ENCODE measurements around the gene NLRP6. TPM values are rescaled to one million over a fixed set of nuclear protein-coding genes. Genes with fewer than 3 reads are reported as not detected.

NLRP6 gene
- total and polyA plus RNA-seq, 2 of the 4 experiments (the other 2 are of a cell fraction) = not detected

GRCh38 chr11:297586-298405, 19.6 kb downstream of the NLRP6 start:
- Histone ChIP-seq H3K18ac (ENCODE audit: low read depth, low read length) (no peak overlapping the region), H3K9me3 (ENCODE audit: control insufficient read depth, insufficient read depth, low read length) (no peaks in the 10 kb centered on the region), H3K36me3 (ENCODE audit: control insufficient read depth, insufficient read depth, low read length) (peaks cover 14% of the 10 kb centered on the region), H3K9me1 (ENCODE audit: insufficient read depth, low read length) (no peaks in the 10 kb centered on the region), H4K5ac (ENCODE audit: low read depth, low read length) (no peak overlapping the region), H2AK5ac (ENCODE audit: low read depth, low read length) (no peak overlapping the region), H4K20me1 (ENCODE audit: insufficient read depth, low read length) (no peaks in the 10 kb centered on the region), H2AK9ac (replicated peaks; ENCODE audit: low read depth, low read length, poor library complexity) (no peak overlapping the region), H2BK15ac (ENCODE audit: low read depth, low read length) (no peak overlapping the region), H3K4ac (ENCODE audit: low read depth, low read length) (no peak overlapping the region), H3K23ac (ENCODE audit: low read depth, low read length) (no peak overlapping the region), H2BK5ac (ENCODE audit: low read depth, low read length, poor library complexity, severe bottlenecking) (no peak overlapping the region), H3K27ac (ENCODE audit: insufficient read depth, low read length) (no peak overlapping the region), H2BK20ac (ENCODE audit: low read depth, low read length) (no peak overlapping the region), H3K79me1 (ENCODE audit: low read depth in 1 of 2, low read length in 2 of 2) (no peaks in the 10 kb centered on the region), H4K91ac (ENCODE audit: insufficient read depth, low read depth, low read length) (no peak overlapping the region), H3K27me3 (ENCODE audit: control insufficient read depth, insufficient read depth, low read length) (peaks cover 8% of the 10 kb centered on the region), H3K14ac (replicated peaks; ENCODE audit: low read depth, low read length) (no peak overlapping the region), H3K4me1 (ENCODE audit: control insufficient read depth, insufficient read depth, low read length) (no peaks in the 10 kb centered on the region; the same call in 1 of the 2 replicates), H2BK120ac (ENCODE audit: low read depth, low read length) (no peak overlapping the region), H3K9ac (ENCODE audit: low read depth, low read length) (no peak overlapping the region), H3K4me3 (ENCODE audit: insufficient read depth, low read depth, low read length) (no peak overlapping the region), H3K4me2 (ENCODE audit: low read depth, low read length) (no peak overlapping the region), H2AFZ (replicated peaks; ENCODE audit: low read length, poor library complexity) (no peak overlapping the region), H4K8ac (ENCODE audit: low read depth in 2 of 2, low read length in 2 of 2) (no peak overlapping the region), H3K56ac (ENCODE audit: extremely low read depth, insufficient read depth, low read length) (no peak overlapping the region)
- ATAC-seq (ENCODE audit: low read depth) (no peak), DNase-seq (no peak)
- ChIA-PET CTCF (no interaction called here), POLR2A (ENCODE audit: unreplicated experiment) (no interaction called here)
- in situ Hi-C loops (cut with MboI; ENCODE audit: low sequenced_read_pairs) (no loop called here), dilution Hi-C loops (cut with HindIII; ENCODE audit: low sequenced_read_pairs, unreplicated experiment) (no loop called here), intact Hi-C loops (cut with micrococcal nuclease) (no loop called here)
- WGBS, 2 experiments (ENCODE audit: extremely low coverage in 2 of 2, insufficient read length in 1 of 2) = 80% methylated on average over 11 of the region's 26 CpGs; no CpG with 5 or more reads in 1 of the 2 experiments
- no peak for TF ChIP-seq CTCF (conservative IDR thresholded peaks at IDR 0.05; ENCODE audit: low read depth, low read length)
- TF ChIP-seq FOS (IDR thresholded peaks at IDR 0.05; ENCODE audit: low read depth, low read length) = no peak
- TF ChIP-seq MXI1 (IDR thresholded peaks at IDR 0.05; ENCODE audit: borderline replicate concordance, low read depth, low read length) = no peak
- TF ChIP-seq CHD1 (IDR thresholded peaks at IDR 0.05; ENCODE audit: low read depth, low read length) = no peak
- TF ChIP-seq ELK1 (IDR thresholded peaks at IDR 0.05; ENCODE audit: borderline replicate concordance, low read depth, low read length) = no peak
- TF ChIP-seq CEBPB (IDR thresholded peaks at IDR 0.05; ENCODE audit: low read depth, low read length) = no peak
- no peak for TF ChIP-seq NFE2L2 (IDR thresholded peaks at IDR 0.05; ENCODE audit: low read depth, low read length)
- TF ChIP-seq USF2 (IDR thresholded peaks at IDR 0.05; ENCODE audit: low read depth, low read length) = no peak
- no peak for TF ChIP-seq SMC3 (IDR thresholded peaks at IDR 0.05; ENCODE audit: low read depth, low read length)
- TF ChIP-seq RCOR1 (IDR thresholded peaks at IDR 0.05; ENCODE audit: insufficient replicate concordance, low read length) = no peak
- no peak for TF ChIP-seq BHLHE40 (IDR thresholded peaks at IDR 0.05; ENCODE audit: low read depth, low read length)
- no peak for TF ChIP-seq MAFK (IDR thresholded peaks at IDR 0.05; ENCODE audit: low read depth, low read length)
- TF ChIP-seq POLR2A (IDR thresholded peaks at IDR 0.05; ENCODE audit: low read depth, low read length) = no peak
- TF ChIP-seq RFX5 (IDR thresholded peaks at IDR 0.05; ENCODE audit: low read depth, low read length) = no peak
- no peak for TF ChIP-seq MAZ (IDR thresholded peaks at IDR 0.05; ENCODE audit: borderline replicate concordance, low read depth, low read length)
- no TSS peak for BruUV-seq (replicated peaks)
